GM19351 (cell line): ENCODE measurements around the gene UFD1.

ENCODE experiments used
- ATAC-seq: cut with Tn5 transposase; IDR thresholded peaks from one replicate; pipeline ENCODE4 v1.9.1; 2021; ENCODE audit warnings: mild to moderate bottlenecking, moderate library complexity; ENCODE audit not compliant: unreplicated experiment

UFD1 gene

DNA sequence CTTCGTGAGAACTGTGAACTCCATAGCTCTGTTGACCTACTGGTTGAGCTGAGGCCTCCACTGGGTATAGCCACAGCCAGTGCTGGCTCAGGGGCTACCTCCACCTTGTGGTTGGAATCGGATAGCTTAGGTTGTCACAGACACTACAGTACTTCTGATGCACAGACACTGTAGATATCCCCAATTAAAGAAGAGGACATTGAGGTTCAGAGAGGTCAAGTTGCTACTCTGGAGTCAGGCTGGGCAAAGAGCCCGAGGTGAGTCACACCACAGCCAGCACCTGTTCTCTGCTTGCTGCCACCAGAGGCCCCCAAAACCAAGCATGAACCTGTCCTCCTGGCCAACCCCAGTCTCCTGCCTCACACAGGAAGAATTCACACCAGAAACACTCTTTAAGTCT, 5.4 kb downstream of the UFD1 start:
- no peak for ATAC-seq

GRCh38 chr22:19472233-19472632, 6.8 kb downstream of the UFD1 start:
- no peak for ATAC-seq

DNA sequence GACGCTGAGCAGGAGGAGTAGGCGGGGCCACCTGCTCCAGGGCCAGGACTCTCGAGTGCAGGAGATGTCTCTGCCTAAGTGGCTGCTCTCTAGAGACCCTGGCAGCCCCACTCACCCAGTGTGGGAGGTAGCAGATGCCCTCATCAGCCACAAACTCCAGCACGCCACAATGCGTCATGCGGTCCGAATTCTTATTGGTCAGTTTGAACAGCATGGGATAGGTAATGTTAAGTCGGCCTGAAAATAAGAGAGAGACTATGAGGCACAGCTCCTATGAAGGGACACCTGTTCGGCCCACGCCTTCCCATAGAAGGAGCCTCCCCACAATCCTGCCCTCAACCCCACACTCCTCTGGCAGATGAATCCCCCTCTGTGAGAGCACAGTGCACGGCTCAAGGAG, 7.4 kb downstream of the UFD1 start:
- no peak for ATAC-seq

DNA sequence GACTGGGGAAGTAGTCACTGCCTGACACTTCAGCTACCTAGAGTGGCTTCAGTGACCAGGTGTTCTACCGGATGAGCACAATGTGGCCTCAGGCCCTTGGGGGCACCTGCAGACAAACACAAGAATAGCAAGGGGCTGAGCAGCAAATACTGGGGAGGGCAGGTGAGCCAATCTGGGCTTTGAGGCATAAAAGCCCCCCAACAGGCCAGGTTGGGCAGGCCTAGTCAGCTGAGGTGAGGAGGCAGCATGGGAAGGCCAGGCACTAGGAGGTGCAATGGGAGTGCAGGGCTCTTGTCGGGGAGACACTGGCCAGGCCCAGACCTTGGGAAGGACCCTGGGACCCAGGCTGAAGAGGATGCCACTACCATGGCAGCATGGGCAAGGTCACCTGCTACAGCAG, 9.0 kb downstream of the UFD1 start:
- ATAC-seq, result no peak

DNA sequence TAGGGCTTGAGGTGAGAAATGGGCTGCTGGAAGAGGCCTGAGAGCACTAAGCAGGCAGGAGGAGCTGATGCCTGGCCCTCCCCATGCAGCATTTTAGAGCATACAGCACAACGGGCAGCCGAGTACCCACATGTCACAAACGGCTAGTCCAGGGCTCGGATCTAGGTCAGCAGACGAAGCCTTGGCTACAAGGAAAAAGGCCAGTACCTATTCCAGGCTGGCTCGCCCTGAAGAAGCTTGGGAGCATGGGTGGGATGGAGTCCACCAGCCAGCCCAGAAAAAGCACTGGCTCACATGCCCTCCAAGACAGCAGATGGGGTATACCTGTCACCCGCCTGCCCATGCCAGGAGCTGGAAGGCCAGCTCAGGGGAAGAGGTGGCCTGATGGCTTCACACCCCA, 9.6 kb downstream of the UFD1 start:
- ATAC-seq, result no peak

- ATAC-seq, result no peak
These were observed 11.1 kb downstream of the UFD1 start for GRCh38 chr22:19467912-19468311.

- ATAC-seq, result no peak
These were observed 11.9 kb downstream of the UFD1 start for GRCh38 chr22:19466848-19467752.

- ATAC-seq, result no peak
These were observed 12.8 kb downstream of the UFD1 start for GRCh38 chr22:19466126-19466716.

DNA sequence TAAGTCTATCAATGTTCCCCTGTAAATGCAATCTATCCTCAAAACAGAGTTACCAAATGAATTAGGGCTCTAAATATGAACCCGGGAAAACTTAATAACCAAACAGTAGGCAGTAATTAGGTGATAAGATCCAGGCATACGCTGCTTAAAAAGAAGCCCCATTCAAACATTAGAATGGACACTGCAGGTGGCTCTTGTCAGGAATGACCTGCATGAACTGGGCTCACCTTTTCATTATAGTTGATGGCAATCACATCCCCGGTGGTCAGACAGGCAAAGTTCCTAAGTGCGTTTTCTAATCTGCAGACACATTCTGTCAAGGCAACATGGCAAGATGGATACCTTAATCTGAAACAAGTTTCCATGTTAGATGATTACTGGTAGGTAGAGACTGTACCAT, 14.0 kb downstream of the UFD1 start:
- no peak for ATAC-seq

GRCh38 chr22:19464546-19464945, 14.4 kb downstream of the UFD1 start:
- ATAC-seq, result no peak

DNA sequence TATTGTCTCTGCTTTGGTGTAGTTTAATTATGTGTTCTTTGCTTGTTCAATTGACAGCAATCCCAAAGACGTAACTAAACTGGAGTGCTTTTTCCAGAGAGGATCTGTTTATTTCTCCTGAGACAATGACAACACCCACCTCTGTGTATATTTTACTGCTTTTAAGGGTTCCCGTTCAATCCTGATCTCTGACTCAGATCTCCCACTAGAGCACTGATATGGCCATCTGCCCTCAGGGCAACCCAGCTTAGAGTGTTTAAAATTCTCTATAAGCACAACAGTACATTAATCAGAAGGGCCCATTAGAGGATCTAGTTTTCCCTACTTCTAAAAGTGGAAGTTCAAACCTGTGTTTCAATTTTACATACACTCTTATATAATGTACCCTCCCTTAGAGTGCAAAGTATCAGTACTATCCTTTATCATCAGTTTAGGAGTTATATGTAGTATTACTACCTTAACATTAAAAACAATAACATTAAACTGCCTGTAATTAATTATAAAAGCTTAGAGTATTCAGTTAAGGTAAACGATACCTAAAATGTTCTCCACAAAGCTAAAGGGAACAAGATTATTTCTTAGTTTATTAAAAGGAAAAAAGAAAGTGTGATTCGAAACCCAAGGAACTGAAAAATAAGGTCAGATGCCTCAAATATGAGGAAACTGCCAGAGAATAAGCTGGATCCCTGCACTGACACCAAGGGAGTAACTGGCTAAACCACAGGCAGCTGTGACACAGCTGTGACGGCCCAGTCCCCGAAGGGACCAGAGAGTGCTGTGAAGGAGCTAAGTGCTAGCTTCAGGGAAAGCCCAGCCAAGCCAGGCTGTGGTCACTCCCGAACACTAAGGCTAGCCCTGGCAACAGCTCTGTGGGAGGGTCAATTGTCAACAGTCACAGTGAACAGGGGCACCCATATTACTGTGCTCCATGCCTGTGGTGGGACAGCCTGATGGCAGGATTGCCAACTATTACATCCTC, 15.2 kb downstream of the UFD1 start:
- ATAC-seq, result no peak

GRCh38 chr22:19463008-19463407, 16.0 kb downstream of the UFD1 start:
- no peak for ATAC-seq

DNA sequence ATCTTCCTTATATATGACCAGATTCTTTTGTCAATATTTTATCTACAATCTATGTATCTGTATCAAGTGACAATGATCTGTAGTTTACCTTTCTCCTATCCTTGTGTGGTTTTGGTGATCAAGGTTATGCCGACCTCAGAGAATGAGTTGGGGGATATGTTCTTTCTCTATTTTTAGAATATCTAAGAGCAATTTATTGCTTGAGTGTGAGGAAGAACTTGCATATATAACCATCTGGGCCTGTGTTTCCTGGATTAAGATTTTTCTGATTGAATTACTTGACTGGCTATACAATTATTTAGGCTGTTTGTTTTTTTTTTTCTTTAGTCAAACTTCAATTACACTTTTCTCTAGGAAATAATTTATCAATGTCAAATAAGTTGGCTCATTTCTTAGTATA, 17.5 kb downstream of the UFD1 start:
- ATAC-seq, result no peak

GRCh38 chr22:19460036-19460435, 19.0 kb downstream of the UFD1 start:
- no peak for ATAC-seq

DNA sequence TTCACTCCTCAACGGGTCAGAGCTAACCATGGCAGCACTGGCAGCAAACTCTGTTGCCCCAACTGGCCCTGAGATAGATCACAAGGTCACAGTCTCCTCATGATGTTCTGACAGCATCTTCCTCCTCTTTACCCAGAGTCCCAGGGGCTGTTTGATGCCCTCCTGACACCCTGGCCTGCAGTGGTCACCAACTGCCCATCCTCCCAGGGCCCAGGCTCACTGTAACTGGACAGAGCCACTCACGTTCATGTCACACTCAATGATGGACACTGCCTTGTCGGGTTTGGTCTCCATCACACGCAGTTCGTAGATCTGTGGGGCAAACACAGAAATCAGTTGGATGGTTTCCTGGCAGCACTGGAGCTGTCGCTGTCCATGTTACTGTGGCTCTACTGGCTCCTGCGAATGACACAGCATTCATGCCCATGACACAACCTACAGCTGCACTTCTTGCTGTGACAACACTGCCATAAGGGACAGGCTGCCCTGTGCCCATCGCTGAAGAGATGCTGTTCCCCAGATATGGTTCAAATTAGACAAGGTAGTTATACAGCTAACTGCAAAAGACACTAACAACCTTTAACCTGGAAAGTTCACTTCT, 21.1 kb downstream of the UFD1 start:
- no peak for ATAC-seq

- no peak for ATAC-seq
These were observed 22.5 kb downstream of the UFD1 start for GRCh38 chr22:19456541-19456940.

DNA sequence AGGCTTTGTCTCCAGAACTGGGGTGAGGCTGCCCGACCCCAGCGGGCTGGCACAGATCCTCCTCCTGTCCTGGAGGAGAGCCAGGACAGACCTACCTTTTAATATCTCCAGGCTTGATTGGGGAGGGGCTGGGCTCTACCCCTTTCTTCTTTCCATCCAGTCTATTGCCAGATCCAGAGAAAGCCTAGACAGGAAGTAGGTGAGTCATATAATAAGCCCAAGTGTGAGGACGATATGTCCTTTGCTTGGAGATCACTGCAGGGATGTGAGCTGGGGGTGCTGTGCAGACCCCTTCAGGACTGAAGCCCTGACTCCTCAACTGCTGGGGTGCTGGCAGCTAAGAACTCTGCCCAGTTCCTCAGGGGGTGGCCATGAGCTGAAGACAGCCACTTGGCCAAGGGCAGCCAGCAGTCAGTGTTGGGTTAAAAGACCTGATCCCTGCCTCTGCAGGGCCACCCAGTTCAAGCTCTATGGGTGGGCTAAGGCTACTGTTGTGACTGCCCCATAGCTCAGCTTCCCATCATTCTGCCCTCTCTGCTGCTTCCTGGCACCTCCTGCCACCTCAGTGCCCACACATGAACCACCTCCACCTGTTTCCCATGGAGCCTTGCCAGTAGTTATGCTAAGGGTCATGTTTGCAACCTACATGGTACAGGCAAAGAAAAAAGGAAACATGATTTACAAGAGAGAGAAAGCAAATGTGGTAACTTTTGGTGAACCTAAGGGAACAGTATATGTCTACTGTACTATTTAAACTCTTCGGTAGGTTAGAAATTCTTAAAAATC, 23.2 kb downstream of the UFD1 start:
- no peak for ATAC-seq

DNA sequence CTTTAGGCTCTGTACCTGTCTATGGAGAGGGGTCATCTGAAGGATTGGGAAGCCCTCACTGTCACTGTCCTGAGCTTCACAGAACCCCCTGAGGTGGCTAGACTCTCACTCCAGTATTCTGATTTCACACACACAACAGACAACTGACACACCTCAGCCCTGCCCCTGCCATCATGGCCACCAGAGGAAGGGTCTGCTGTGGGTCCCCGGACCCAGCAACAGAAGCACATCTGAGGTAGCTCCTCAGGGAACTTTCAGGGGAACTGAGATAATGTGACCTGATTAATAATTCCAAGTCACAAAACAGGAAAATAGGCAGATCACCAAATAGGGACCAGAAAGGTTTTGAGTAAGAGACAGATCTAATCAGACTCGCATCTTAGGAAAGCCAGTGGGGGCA, 24.0 kb downstream of the UFD1 start:
- ATAC-seq, result no peak

DNA sequence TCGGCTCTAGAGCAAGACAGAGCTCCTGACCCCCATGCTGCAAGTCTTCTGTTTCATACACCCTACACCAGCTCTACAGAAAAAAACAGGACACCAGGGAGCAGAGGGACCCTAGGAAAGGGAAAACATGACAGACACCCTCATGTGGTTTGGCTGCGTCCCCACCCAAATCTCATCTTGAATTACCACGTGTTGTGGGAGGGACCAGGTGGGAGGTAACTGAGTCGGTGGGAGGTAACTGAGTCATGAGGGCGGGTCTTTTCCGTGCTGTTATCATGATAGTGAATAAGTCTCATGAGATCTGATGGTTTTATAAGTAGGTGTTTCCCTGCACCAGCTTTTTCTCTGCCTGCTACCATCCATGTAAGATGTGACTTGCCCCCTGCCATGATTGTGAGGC, 24.8 kb downstream of the UFD1 start:
- no peak for ATAC-seq

GRCh38 chr22:19453718-19454117, 25.3 kb downstream of the UFD1 start:
- ATAC-seq, result no peak
